Inferior parietal cortex (tissue), 1 donor: Measurements from ENCODE around the gene B4GAT1.

Source experiments
- DNase-seq: peaks from one replicate; pipeline ENCODE4 v3.0.0-alpha.2; 2016; ENCODE audit errors: extremely low spot score

Gene B4GAT1

DNA sequence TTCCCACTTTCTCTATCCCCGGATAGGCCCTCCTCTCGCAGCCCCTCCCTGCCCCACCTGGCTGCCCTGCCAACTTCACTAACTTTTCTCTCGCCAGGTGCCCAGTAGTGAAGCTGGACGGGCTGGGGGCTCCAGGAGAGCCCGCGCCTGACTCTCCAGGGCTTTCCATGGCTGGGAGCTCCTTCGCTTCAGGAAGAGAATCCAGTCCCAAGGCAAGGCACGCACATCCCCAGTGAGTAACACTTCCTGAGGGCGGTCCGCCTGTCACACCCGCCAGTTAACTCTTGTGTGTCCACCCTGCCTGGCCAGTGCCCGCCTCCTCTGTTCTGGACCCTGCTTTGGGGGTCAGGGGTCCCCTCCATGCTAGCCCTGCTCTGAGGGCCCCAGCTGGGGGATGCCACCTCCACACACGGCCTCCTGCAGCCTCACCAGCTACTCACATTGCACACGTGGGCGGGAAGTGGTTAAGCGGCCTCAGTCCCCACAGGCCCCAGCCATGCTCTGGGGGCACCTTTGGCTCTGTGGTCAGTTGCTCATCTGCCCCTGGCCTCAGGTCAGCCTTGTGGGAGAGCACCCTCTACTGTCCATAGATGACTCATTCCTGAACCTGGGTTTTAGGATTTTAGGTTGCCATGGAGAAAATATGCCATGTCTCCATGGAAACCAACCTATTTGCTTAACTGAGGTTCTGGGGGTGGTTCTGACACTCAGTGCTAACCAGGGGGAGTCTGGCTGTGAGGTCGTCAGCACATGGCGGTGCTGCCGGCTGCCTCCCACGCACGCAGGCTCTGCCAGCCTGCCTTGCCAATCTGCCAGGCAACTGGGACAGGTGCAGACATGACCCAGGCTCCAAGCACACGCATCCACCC lies 11.0 kb downstream of the B4GAT1 start, which contains the start of gene RIN1:
TSS of gene RIN1 (minus strand) at position 201 of the 869 bp plus-strand sequence. CDS start at position 169, 32 bp downstream.
- DNase-seq: peak; percentile 72

DNA sequence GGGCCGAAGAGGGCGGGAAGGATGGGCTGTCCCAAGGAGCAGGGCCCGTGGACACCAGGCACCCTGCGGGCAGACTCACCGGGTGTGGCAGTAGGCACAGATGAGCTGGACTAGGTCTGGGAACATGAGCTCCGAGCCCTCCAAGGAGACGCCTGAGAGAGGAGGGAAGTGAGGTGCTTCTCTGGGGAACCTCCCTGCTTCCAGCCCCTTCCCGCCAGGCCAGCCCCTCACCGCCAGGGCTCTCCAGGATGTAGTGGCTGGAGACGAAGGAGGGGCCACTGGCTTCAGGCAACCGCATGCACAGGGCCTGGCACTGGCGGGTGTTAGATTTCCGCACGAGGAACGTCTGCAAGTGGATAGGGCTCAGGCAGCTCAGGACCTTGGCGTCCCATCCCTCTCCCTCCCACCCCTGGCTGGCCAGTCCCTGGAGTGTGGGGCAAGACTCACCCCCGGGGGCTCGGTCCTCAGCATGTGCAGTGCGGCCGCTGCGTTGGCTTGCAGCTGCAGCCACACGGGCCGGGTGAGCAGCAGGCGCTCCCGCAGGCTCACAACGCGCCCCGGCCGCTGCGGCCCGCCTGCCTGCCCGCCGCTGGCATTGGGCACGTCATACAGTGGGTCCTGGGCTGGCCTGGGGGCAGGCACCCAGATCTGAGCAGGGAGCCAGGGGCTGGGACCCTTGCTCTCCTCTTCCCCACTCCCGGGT lies 11.7 kb downstream of the B4GAT1 start:
- DNase-seq: no peak

DNA sequence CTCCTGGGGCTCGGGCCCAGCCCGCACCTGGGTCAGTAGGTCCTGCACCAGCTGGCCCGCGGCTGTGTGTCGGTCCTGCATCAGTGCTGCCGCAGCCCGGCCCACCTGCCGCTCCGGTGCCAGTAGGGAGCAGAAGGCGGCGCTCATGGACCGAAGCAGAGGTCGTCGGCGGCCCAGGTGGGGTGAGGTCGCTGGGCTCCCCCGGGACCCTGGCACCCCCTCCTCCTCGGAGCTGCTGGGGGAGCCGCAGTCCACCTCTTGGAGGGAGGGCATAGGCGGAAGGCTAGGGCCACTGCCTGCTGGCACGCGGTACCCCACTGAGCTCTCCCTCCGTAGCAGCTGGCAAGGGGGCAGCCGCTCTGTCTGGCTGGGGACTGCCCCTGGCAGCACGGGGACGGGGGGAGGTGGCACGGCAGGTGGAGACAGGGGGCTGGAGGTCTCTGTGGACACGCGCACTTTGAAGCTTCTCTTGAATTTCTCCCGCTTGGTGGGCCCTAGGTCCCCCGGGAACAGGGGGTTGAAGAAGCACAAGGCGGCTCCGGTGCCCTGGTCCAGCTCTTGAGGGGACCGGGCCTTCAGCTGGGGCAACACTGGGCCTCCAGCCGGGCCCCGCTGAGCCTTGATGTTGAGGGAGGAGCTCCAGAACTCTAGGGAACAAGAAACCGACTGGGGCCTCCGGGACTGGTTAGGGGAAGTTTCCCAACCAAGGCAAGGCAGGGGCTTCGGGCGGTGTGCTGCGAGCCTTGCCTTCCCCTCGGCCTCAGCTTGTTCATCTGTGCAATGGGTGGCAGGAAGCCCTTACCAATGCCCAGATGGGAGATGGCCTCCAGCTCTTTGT lies 12.6 kb downstream of the B4GAT1 start:
- DNase-seq: no peak

DNA sequence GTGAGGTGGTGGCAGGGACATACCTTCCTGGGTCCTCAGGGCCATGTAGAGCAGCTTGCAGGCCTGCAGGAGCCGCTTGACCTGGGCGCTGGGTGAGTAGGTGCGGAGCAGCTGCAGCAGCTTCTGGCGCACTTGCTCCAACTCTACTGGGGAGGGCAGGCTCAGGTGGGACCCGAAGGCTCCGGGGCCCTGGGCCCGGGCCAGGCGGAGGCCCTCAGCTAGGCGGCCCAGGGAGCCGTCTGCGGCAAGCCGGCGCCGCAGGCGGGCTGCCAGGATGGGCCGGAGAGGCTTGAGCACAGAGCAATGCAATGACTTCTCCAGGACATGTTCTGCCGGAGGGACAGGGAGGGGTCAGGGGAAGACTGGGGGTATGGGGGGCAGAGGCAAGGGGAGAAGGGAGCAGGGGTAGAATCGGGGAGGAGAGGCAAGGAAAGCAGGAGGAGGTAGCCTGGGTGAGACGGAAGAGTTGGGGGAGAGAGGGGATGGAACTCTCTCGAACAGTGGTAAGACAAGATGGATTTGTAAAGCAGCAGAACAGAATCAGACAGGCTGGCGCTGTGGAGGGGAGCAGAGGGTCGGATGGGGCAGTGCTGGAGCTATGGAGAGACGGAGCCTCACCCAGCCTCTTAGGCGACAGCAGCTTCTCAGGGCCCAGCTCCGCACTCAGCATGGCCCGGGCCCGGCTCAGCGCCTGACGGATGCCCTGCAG lies 13.4 kb downstream of the B4GAT1 start:
- DNase-seq: no peak

DNA sequence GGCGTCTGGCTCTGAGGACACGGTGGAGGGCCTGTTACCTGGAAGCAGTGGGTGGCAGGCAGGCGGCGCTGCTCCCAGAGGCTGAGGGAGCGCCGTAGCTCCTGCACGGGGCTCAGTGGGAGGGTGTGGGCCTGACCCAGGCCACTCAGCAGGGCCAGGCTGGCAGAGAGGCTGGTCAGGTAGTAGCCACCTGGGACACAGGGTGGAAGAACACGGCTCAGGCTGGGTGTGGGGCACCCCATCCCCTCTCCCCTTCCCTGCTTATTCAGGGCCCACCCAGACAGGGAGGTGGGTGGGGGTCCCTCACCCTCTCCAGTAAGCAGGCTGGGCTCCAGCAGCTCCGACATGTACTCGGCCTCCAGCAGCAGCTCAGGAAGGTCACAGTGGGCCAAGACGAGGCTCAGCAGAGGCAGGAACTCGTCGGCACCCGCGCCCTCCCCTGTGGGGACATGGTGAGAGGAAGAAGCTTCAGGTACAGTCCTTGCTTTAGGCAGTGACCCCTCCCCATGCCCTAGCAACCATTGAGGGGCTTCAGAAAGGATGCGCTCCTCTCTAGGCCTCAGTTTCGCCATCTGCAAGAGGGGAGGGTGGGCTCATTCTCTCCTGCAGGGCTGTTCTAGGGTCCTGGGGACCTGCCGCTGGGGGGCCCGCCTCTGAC lies 14.1 kb downstream of the B4GAT1 start:
- no peak for DNase-seq

DNA sequence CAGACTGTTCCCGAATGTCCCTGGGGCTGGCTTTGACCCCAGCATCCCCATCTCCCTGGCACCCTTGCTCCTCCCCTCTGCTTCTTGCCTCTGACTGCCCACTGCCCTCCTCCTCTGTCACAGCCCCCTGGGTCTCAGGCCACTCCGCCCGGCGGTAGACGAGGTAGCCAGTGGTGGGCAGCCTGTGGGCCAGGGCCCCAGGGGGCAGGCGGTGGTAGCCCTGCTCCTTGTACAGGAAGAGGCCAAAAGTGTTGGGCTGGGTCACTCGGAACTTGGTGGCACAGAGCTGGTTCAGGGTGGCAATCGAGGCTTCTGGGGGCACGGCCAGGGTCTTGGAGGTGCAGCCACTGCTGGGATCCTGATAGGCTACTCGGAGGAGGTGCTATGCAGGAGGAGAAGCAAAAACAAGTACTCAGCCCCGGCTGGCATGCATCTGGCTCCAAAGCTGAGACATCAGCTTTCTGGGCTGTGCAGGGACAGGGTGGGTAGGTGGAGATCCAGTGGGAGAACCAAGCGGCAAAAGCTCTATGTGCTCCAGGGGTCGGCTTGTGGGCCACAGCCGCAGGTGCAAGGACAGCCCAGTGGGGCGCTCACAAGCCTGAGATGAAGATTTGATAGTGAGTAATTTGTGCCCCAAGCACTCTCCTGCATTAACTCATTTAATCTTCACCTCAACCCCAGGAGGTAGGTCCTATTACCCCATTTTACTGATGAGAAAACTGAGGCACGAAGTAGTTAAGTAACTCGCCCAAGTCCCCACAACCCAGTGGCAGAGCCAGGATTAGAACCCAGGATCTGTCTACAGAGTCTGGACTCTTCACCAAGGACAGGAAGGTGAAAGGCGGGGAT lies 14.8 kb downstream of the B4GAT1 start:
- no peak for DNase-seq

DNA sequence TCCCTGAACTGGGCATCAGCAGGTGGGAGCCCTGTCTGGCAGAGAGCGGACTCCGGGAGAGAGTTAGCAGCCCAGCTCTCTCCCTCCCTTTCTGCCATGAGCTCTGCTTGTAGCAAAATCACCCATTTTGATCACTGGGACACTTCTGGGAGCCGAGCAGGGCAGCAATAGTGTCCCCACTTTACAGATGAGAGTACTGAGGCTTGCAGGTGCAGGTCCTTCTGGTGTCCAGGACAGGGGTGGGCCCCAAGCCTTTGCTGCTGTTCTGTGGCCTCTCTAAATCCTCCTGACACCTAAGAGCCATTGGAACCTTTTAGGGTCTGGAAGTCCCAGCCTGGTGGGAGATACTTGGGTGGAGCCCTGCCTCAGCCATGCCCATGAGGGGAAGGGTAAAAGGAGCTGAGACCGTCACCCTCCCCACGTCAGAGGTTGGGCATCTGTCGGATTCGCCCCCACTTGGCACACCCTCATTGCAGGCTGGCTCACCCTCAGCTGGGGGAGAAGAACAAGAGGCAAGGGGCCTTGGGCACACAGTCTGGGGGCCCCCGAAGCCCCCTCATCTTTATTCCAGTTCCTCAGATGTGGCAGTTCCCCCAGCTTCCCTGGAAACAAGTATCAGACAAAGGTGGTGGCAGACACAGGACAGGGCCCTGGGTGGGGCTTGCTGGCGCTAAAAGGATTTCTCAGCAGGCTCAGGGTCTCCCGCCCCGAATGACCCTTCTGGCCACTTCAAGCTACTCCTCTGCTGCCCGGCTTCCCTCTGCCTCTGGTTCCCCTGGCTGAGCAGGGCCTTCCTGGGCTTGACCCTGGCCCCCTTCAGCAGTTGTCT lies 15.7 kb downstream of the B4GAT1 start:
- no peak for DNase-seq

DNA sequence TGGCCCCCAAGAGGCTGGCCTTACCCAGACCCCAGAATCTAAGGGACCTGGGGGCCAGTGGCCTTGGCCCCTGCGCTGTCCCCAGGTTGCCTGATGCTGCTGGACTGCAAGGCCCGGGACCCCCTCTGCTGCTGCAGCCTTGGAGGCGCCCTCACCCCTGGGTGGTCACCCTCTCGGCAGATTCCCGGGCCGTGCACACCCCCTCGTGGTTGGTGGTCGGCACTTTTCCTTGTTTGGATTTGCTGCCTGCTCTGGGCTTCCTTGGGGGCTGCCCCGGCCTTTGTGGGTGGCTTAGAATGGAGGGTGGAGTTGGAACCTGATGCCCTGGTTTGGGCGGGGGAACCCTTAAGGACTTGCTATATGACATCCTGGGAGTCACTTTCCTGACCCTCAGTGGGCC lies 16.5 kb downstream of the B4GAT1 start:
- DNase-seq: no peak

DNA sequence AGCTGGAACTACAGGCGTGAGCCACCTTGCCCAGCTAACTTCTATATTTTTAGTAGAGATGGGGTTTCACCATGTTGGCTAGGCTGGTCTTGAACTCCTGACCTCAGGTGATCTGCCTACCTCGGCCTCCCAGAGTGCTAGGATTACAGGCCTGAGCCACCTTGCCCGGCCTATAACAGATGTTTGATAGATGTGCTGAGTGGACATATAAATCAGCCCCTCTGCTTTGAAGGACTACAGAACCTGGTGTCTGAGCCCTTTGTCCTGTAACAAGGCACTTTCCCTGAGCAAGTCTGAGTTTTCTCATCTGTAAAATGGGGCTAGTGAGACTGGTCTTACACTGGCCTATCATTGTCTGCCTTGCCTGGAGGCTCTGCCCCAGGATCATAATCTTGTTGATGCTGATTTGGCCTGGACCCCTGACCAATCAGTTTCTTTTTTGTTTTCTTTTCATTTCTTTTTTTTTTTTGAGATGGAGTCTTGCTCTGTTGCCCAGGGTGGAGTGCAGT lies 18.2 kb downstream of the B4GAT1 start:
- DNase-seq: no peak

DNA sequence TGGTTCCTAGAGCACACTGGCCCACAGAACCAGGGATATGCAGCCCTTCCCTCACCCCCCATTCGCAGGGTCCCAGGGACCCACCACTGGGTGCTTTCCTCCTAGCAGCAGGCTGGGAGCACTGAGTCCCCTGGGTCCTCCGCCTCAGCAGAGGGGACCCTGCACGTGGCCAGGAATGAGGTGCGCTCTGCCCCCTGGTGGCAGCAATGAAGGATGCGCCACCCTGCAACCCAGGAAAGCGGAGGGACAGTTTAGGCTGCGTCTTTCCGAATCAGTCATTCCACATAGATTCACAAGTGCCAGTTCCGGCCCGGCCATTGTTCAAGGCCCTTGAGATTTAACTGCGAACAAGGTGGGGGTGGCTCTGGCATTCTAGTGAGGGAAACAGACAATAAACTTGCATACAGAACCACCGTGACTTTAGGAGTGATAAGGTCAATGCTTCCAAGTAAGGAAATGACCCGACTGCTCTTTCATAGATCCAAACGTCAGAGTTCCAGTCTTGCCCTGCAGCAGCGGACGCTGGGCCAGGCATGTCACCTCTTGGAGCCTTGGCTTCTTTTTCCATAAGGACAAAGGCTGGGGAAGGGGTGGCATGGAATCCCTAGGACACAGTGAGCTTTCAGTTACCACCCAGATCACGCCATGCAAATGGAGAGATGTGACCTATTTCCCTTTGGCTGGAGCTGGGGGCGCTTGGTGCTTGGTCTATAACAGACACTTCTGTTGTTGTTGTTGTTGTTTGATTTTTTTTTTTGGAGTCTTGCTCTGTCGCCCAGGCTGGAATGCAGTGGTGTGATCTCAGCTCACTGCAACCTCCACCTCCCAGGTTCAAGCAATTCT lies 18.9 kb downstream of the B4GAT1 start:
- DNase-seq: peak; percentile 83

DNA sequence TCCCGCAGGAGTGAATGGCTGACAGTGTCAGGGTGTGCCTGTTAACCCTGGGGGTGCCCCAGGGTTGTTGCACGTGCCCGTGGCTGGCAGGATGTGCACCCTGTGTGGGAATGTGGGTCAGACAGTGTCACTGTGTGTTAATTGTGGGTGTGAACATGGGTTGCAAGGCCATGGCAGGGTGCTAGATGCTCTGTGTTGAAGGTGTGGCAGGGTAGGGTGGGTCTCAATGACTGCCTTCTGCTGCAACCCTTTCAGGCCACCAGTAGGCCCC lies 19.5 kb downstream of the B4GAT1 start:
- no peak for DNase-seq

DNA sequence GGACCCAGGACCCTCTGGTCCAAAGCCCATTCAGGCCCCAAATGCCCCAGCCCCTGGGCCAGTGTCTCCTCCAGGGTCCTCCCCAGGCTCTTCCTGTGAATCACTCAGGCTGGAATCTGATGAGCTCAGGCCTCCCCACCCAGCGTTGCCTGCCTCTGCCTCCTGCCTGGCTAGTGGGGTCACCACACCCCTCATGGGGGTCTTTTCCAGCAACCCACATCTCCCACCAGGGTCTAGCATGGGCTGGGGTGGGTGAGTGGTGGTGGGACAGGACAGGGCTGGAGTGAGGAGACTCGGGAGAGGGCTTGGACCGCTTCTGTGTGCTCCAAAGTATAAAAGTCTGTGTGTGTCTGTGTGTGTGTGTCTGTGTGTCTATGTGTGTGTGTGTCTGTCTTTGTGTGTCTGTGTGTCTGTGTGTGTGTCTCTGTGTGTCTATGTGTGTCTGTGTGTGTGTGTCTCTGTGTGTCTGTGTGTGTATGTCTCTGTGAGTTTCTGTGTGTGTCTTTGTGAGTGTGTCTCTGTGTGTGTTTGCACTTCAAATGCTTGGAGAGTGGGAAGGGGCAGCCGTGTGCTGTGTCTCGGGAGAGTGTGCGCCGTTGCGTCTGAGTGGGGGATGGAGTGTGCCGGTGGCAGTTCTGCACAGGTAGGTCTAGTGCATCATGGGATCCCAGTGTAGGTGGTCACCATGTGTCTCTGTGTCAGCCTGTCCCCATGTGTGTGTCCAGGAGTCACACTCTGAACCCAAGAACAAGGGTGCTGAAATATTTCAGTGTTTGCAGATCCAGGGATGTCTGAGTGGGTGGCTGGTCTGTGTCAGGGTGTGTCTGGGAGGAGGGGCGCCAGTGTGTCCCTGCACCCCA lies 20.0 kb downstream of the B4GAT1 start:
- no peak for DNase-seq

DNA sequence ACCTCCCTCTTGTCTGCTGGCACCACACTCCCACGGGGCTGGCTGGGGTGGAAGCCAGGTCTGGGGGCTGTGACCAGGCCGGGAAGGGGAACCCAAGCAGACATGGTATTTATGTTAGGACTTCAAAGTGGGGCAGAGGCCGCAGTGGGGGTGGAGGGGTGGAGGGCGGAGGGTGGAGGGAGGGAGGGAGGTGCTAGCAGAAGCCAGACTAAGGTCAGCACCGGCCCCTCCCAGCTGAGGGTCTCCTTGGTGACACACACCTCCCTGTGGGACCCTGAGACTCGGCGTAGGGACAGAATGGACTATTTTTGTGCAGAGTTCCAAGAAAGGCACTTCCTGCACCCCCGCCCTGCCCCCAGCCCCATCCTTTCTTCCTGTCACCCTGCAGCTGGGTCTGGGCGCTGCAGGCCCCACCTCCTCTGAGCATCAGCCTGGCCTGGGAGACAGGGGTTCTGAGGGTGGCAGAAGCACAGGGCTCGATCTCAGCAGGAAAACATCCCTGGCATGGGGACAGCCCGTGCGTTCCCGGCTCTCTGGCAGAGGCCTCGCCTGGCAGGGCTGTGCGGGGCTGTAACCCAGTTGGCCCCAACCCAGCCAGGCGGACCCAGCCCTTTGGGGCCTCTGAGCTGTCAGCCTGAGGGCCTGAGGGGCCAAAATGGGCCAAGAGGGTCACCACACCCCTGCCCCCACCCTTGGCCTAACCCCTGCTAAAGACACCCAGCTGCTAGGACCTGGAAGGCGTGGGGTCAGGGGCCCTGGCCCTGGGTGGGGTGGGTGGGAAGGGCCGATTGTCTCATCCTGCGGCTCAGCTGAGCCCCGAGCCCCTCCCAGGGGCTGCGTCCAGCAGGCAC lies 20.9 kb downstream of the B4GAT1 start:
- no peak for DNase-seq

DNA sequence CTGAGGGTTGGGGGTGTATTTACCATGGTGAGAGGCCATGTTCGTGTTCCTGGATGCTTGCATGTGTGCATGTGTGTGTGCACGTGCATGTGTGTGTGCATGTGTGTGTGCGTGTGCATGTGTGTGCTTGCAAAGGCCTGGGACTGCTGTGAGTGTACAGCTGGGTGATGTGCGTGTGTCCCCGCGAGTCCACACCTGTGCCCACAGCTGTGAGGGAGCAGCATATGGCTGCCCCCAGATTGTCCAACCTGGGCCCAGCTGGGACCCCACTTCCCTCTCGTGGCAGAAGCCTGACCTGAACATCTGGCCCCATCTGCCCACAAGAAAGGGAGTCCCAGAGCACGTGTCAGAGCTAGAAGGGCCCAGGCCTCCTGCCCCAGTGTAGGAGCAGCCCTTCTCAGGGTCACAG lies 22.2 kb downstream of the B4GAT1 start:
- DNase-seq: no peak

DNA sequence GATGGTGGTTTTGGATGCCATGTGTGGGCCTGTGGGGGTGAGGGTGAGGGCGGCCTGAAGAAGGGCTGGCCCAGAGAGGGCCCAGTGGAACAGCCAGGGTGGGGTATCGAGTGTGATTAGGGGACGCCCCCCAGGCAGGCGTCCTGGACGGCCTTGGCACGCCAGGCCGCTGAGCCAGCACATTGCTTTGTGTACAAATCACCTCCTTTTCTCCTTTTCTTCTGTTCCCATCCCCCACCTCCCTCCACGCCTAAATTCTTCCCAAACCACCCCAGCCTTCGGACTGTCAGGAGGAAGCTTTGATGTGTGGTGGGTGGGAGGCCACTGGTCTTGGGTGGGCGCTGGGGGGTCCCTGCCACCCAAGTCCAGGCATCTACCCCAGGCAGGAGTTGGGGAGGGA lies 22.8 kb downstream of the B4GAT1 start:
- no peak for DNase-seq

DNA sequence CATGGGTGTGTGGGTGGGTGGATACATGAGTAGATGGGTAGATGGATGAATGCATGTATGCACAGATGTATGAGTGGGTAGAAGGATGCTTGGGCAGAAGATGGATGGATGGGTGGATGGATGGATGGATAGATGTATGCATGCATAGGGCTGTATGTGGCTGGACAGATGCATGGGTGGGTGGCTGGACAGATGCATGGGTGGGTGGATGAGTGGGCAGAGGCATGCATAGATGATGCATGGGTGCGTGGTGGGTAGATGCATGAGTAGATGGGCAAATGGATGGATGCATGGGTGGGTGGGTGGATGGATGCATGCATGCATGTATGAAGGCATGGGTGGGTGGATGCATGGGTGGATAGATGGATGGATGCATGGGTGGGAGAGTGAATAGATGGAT lies 23.7 kb downstream of the B4GAT1 start:
- DNase-seq: no peak
